ENCODE results near the gene CDC42SE1. TPM values are rescaled to one million over a fixed set of nuclear protein-coding genes. Genes with fewer than 3 reads are reported as not detected.
A peak's percentile ranks its signal among the peaks of the same experiment; 100 is the strongest.

Gene CDC42SE1
- total RNA-seq, 1 donor from 2014 or later: 180 TPM

DNA sequence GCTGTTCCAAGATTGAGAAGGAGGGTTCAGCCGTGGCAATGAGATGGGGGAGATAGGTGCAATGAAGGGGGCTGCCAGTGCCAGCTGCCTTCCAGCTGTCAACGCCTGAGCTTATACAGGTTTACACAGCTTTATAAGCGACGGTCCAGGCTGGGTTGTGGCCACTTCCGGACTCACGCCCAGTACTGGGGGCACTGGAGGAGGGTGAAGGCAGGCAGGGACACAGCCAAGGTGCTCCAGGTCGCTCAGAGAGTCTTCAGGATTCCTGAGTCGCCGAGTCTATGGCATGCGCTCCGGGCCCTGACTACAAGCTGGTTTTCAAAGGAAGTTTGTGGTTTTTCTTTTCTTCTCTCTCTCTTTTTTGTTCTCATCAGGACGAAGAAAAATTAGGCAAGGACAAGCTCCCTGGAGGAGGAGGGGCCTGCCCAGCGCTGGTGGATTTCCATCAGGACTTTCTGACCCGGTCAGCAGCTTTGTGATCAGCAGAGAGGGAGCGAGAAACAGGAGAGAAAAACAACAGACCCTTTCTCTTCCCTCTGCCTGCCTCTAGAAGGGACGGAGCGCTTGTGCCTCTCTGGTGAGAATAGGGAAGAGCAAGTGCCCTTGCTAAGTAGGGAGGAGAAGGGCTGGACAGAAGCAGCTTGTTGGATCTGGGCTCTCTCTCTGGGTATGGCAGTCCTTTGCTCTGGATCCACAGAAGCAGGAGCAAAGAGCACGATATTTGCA, 52.9 kb downstream of the CDC42SE1 start, which contains the start of gene MINDY1:
Gene MINDY1, minus strand, starts transcription at position 576 of the 726 bp plus-strand sequence. CDS start 4,285 bp downstream, outside the sequence.
- peaks cover 49% of the 10 kb centered on the region for H3K4me1 Mint-ChIP-seq (ENCODE audit: unreplicated experiment)
- TF ChIP-seq, protein P1, sequence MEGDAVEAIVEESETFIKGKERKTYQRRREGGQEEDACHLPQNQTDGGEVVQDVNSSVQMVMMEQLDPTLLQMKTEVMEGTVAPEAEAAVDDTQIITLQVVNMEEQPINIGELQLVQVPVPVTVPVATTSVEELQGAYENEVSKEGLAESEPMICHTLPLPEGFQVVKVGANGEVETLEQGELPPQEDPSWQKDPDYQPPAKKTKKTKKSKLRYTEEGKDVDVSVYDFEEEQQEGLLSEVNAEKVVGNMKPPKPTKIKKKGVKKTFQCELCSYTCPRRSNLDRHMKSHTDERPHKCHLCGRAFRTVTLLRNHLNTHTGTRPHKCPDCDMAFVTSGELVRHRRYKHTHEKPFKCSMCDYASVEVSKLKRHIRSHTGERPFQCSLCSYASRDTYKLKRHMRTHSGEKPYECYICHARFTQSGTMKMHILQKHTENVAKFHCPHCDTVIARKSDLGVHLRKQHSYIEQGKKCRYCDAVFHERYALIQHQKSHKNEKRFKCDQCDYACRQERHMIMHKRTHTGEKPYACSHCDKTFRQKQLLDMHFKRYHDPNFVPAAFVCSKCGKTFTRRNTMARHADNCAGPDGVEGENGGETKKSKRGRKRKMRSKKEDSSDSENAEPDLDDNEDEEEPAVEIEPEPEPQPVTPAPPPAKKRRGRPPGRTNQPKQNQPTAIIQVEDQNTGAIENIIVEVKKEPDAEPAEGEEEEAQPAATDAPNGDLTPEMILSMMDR (IDR thresholded peaks at IDR 0.05; ENCODE audit: unreplicated experiment): no peak
- DNase-seq (ENCODE audit: low spot score): peak; percentile 57
- no peaks in the 10 kb centered on the region for H3K9me3 Mint-ChIP-seq (ENCODE audit: unreplicated experiment)
- H3K27me3 Mint-ChIP-seq (ENCODE audit: unreplicated experiment): peaks cover 9% of the 10 kb centered on the region
- peaks cover 12% of the 10 kb centered on the region for H3K36me3 Mint-ChIP-seq (ENCODE audit: low read depth, unreplicated experiment)
- peak within 1 kb of the TSS; percentile 90 for H3K4me3 Mint-ChIP-seq (ENCODE audit: unreplicated experiment)
- peak within 1 kb of the TSS; percentile 98 for H3K27ac Mint-ChIP-seq (ENCODE audit: unreplicated experiment)

DNA sequence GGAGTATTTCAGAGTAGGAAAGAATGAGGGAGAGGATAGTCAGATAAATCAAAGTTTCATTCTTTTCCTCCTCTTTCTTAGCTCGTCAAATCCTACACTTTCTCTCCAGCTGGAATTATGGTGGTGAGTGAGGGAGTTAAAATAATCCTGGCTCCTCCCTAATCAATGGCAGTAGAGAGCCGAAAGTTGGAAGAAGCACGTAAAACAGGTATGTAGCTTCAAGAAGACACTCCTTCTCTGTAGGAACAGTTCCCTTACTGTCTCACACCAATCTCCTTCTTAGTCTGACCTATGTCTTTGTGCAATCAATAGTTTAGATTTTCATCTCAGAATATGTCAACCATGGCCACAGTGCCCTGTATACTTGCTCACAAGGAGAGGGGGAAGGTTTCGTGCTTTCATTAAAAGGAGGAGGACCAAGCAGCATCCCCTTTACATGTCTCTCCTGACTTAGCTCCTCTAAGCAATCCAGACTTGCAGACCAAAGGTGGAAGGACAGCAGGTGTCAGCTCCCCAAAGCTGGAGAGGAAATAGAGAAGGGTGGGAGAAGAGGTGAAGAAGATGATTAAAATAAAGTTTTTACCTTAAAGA, 53.6 kb downstream of the CDC42SE1 start:
- peak overlapping the region; percentile 90 for H3K4me3 Mint-ChIP-seq (ENCODE audit: unreplicated experiment)
- peaks cover 9% of the 10 kb centered on the region for H3K27me3 Mint-ChIP-seq (ENCODE audit: unreplicated experiment)
- TF ChIP-seq, protein P1 (IDR thresholded peaks at IDR 0.05; ENCODE audit: unreplicated experiment): no peak
- H3K36me3 Mint-ChIP-seq (ENCODE audit: low read depth, unreplicated experiment): peaks cover 12% of the 10 kb centered on the region
- no peak for DNase-seq (ENCODE audit: low spot score)
- no peaks in the 10 kb centered on the region for H3K9me3 Mint-ChIP-seq (ENCODE audit: unreplicated experiment)
- peak overlapping the region; percentile 98 for H3K27ac Mint-ChIP-seq (ENCODE audit: unreplicated experiment)
- H3K4me1 Mint-ChIP-seq (ENCODE audit: unreplicated experiment): peaks cover 55% of the 10 kb centered on the region

DNA sequence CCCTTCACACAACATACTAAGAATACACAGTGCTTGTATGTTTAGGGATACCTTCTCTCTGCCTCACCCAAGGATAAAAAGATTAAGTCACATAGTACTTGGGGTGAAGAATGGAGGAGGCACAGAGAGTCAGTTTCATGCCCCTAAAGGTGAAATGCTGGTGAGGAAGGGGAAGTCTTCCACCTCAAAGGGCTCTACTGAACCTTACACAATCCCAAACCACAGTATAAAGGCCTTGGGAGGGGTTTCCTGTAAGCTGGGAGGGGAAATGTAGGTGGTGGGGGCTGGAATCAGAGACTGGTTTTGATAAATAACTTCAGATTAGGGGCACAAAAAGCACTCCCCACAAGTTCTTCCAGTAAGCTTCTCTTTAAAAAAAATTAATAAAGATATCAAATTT, 56.2 kb downstream of the CDC42SE1 start:
- Mint-ChIP-seq H3K27ac (ENCODE audit: unreplicated experiment) (no peak overlapping the region), H3K36me3 (ENCODE audit: low read depth, unreplicated experiment) (peaks cover 21% of the 10 kb centered on the region), H3K27me3 (ENCODE audit: unreplicated experiment) (peaks cover 9% of the 10 kb centered on the region), H3K4me3 (ENCODE audit: unreplicated experiment) (no peak overlapping the region), H3K9me3 (ENCODE audit: unreplicated experiment) (no peaks in the 10 kb centered on the region), H3K4me1 (ENCODE audit: unreplicated experiment) (peaks cover 49% of the 10 kb centered on the region)
- no peak for DNase-seq (ENCODE audit: low spot score)
- TF ChIP-seq, protein P1 (IDR thresholded peaks at IDR 0.05; ENCODE audit: unreplicated experiment): no peak

DNA sequence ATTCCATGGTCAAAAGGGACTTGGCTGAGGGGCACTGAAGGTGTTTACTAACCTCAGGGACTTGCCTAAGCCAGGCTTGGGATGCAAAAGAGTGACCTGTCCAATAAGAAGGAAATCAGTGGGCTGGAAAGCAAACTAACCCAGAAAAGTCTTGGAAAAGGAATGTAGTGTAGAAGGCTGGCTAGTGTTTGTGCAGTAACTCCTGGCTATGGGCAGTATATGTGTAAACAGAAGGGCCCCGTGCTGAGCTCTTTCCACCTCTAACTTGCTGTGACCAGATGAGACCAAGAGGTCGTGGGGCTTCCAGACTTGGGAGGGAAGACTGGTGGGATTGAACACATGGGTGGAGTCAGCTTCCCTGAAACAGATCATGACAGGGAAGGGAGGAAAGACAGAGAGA, 56.8 kb downstream of the CDC42SE1 start:
- H3K4me3 Mint-ChIP-seq (ENCODE audit: unreplicated experiment): peak overlapping the region; percentile 74
- TF ChIP-seq, protein P1 (IDR thresholded peaks at IDR 0.05; ENCODE audit: unreplicated experiment): no peak
- peaks cover 5% of the 10 kb centered on the region for H3K27me3 Mint-ChIP-seq (ENCODE audit: unreplicated experiment)
- peak overlapping the region; percentile 80 for H3K27ac Mint-ChIP-seq (ENCODE audit: unreplicated experiment)
- no peaks in the 10 kb centered on the region for H3K9me3 Mint-ChIP-seq (ENCODE audit: unreplicated experiment)
- peaks cover 16% of the 10 kb centered on the region for H3K36me3 Mint-ChIP-seq (ENCODE audit: low read depth, unreplicated experiment)
- peaks cover 44% of the 10 kb centered on the region for H3K4me1 Mint-ChIP-seq (ENCODE audit: unreplicated experiment)
- no peak for DNase-seq (ENCODE audit: low spot score)

DNA sequence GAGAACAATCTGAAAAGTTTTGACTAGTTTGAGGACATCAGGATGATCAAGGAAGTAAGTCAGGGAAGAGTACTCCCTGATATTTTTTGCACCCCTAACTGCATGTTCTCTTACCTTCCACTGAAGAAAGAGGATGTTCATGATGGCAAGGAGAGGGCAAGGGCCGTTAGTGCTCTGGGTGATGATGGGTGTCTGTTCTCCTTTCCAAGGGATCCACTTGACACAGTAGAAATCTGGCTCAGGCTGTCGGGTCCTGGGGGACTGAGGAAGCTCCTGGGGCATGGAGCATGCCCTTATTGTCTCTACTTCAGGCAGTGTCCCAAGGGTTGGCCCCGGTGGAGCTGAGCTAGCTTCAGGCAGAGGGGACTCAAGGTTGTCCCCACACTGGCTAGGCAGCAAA, 57.4 kb downstream of the CDC42SE1 start:
- H3K9me3 Mint-ChIP-seq (ENCODE audit: unreplicated experiment): no peaks in the 10 kb centered on the region
- peak overlapping the region; percentile 42 for H3K4me3 Mint-ChIP-seq (ENCODE audit: unreplicated experiment)
- peaks cover 38% of the 10 kb centered on the region for H3K4me1 Mint-ChIP-seq (ENCODE audit: unreplicated experiment)
- H3K27me3 Mint-ChIP-seq (ENCODE audit: unreplicated experiment): peaks cover 3% of the 10 kb centered on the region
- peaks cover 14% of the 10 kb centered on the region for H3K36me3 Mint-ChIP-seq (ENCODE audit: low read depth, unreplicated experiment)
- TF ChIP-seq, protein P1 (IDR thresholded peaks at IDR 0.05; ENCODE audit: unreplicated experiment): no peak
- H3K27ac Mint-ChIP-seq (ENCODE audit: unreplicated experiment): no peak overlapping the region
- no peak for DNase-seq (ENCODE audit: low spot score)
